Trophoblast cell (in vitro differentiated cells and primary cell): ENCODE measurements around the gene GALNT7.

Source experiments
- DNase-seq, 2 donors: peaks; one replicate each; pipeline ENCODE4 v3.0.0-alpha.2; 2016
- H2AFZ ChIP-seq: 2 replicates; pipeline ENCODE4 v1.6.1; 2013; ENCODE audit warnings: low read length, moderate library complexity, mild to moderate bottlenecking; ENCODE audit not compliant: insufficient read depth, poor library complexity
- H2AK5ac ChIP-seq: 2 replicates; pipeline ENCODE4 v1.6.1; 2013; ENCODE audit warnings: mild to moderate bottlenecking, low read length
- H2BK120ac ChIP-seq: 2 replicates; pipeline ENCODE4 v1.6.1; 2013; ENCODE audit warnings: low read length, mild to moderate bottlenecking, moderate library complexity; ENCODE audit not compliant: insufficient read depth, poor library complexity
- H2BK12ac ChIP-seq: 2 replicates; pipeline ENCODE4 v1.6.1; 2013; ENCODE audit warnings: mild to moderate bottlenecking, low read length, moderate library complexity
- H2BK5ac ChIP-seq: 2 replicates; pipeline ENCODE4 v1.6.1; 2013; ENCODE audit warnings: low read length, low read depth, moderate library complexity, mild to moderate bottlenecking; ENCODE audit not compliant: poor library complexity
- H3K14ac ChIP-seq: 2 replicates; pipeline ENCODE4 v1.6.1; 2013; ENCODE audit warnings: mild to moderate bottlenecking, low read length
- H3K18ac ChIP-seq: 2 replicates; pipeline ENCODE4 v1.6.1; 2013; ENCODE audit warnings: mild to moderate bottlenecking, low read length
- H3K23ac ChIP-seq: 2 replicates; pipeline ENCODE4 v1.6.1; 2013; ENCODE audit warnings: low read length
- H3K27ac ChIP-seq: 2 replicates; pipeline ENCODE4 v1.5.1; 2013; ENCODE audit warnings: low read depth, mild to moderate bottlenecking, inconsistent platforms, low read length, moderate library complexity
- H3K27me3 ChIP-seq: 2 replicates; pipeline ENCODE4 v1.6.1; 2013; ENCODE audit warnings: inconsistent platforms, mild to moderate bottlenecking, low read length, moderate library complexity; ENCODE audit not compliant: insufficient read depth
- H3K36me3 ChIP-seq, 2 experiments: 1 replicate in 1 of 2; 2 replicates in 1 of 2; pipeline ENCODE4 v1.6.1; 2013; ENCODE audit warnings: low read length in 2 of 2, mild to moderate bottlenecking in 2 of 2, moderate library complexity in 1 of 2; ENCODE audit not compliant: insufficient read depth in 2 of 2, control insufficient read depth in 1 of 2
- H3K4ac ChIP-seq: 2 replicates; pipeline ENCODE4 v1.6.1; 2013; ENCODE audit warnings: low read depth, mild to moderate bottlenecking, low read length, moderate library complexity
- H3K4me1 ChIP-seq, 2 experiments: 1 replicate in 1 of 2; 2 replicates in 1 of 2; pipeline ENCODE4 v1.6.1; 2013; ENCODE audit warnings: low read length in 2 of 2, mild to moderate bottlenecking in 2 of 2, moderate library complexity in 1 of 2; ENCODE audit not compliant: insufficient read depth in 2 of 2, control insufficient read depth in 1 of 2
- H3K4me2 ChIP-seq: 2 replicates; pipeline ENCODE4 v1.6.1; 2013; ENCODE audit warnings: inconsistent platforms, mild to moderate bottlenecking, low read length, moderate library complexity
- H3K4me3 ChIP-seq: 2 replicates; pipeline ENCODE4 v1.5.1; 2013; ENCODE audit warnings: mild to moderate bottlenecking, low read depth, low read length, inconsistent platforms
- H3K79me1 ChIP-seq: one replicate; pipeline ENCODE4 v1.6.1; 2013; ENCODE audit warnings: low read length
- H3K79me2 ChIP-seq: 2 replicates; pipeline ENCODE4 v1.6.1; 2013; ENCODE audit warnings: low read length, mild to moderate bottlenecking; ENCODE audit not compliant: control insufficient read depth, insufficient read depth, poor library complexity
- H3K9ac ChIP-seq: 2 replicates; pipeline ENCODE4 v1.6.1; 2013; ENCODE audit warnings: mild to moderate bottlenecking, low read length
- H3K9me3 ChIP-seq: 2 replicates; pipeline ENCODE4 v1.6.1; 2013; ENCODE audit warnings: low read depth, mild to moderate bottlenecking, control low read depth, inconsistent platforms, low read length; ENCODE audit not compliant: insufficient read depth
- H4K12ac ChIP-seq: 2 replicates; pipeline ENCODE4 v1.6.1; 2013; ENCODE audit warnings: low read depth, mild to moderate bottlenecking, low read length, moderate library complexity
- H4K8ac ChIP-seq: 2 replicates; pipeline ENCODE4 v1.6.1; 2013; ENCODE audit warnings: low read depth, mild to moderate bottlenecking, low read length, moderate library complexity
- H4K91ac ChIP-seq: one replicate; pipeline ENCODE4 v1.6.1; 2013; ENCODE audit warnings: low read depth, mild to moderate bottlenecking, low read length, moderate library complexity
- WGBS: extraction: QIAGEN DNeasy Blood & Tissue Kit; methylation state at CpG from one replicate; pipeline ENCODE4 v1.1.7; 2013; ENCODE audit warnings: missing lambda C conversion rate; ENCODE audit not compliant: insufficient read length, insufficient coverage; ENCODE audit errors: extremely low coverage; 5-methylcytosine and 5-hydroxymethylcytosine counted together

GALNT7 gene

GRCh38 chr4:173314715-173315114, 146.1 kb downstream of the GALNT7 start:
- peaks cover 2 to 3% of the 10 kb centered on the region in 2 experiments for H3K36me3 ChIP-seq
- WGBS: no CpG with 5 or more reads among the region's 3 CpGs
- no peak for DNase-seq
- no peaks in the 10 kb centered on the region for H3K27me3 ChIP-seq
- no peak overlapping the region for H4K8ac ChIP-seq
- H3K4me1 ChIP-seq: peaks cover 0 to 4% of the 10 kb centered on the region in 2 experiments
- no peak overlapping the region for H3K4me2 ChIP-seq
- H3K4ac ChIP-seq: no peak overlapping the region
- H3K79me2 ChIP-seq: no peaks in the 10 kb centered on the region
- H2AK5ac ChIP-seq: no peak overlapping the region
- no peak overlapping the region for H2BK12ac ChIP-seq
- no peak overlapping the region for H3K9ac ChIP-seq
- no peak overlapping the region for H3K14ac ChIP-seq
- no peak overlapping the region for H2AFZ ChIP-seq
- no peak overlapping the region for H3K27ac ChIP-seq
- H4K91ac ChIP-seq: no peak overlapping the region
- no peak overlapping the region for H4K12ac ChIP-seq
- H3K18ac ChIP-seq: no peak overlapping the region
- no peaks in the 10 kb centered on the region for H3K79me1 ChIP-seq
- no peak overlapping the region for H3K4me3 ChIP-seq
- no peak overlapping the region for H3K23ac ChIP-seq
- no peaks in the 10 kb centered on the region for H3K9me3 ChIP-seq
- H2BK120ac ChIP-seq: no peak overlapping the region
- H2BK5ac ChIP-seq: no peak overlapping the region

GRCh38 chr4:173316060-173316459, 147.4 kb downstream of the GALNT7 start:
- no peak overlapping the region for H3K4ac ChIP-seq
- H2BK5ac ChIP-seq: no peak overlapping the region
- H3K79me2 ChIP-seq: no peaks in the 10 kb centered on the region
- no peak overlapping the region for H3K18ac ChIP-seq
- no peak overlapping the region for H4K91ac ChIP-seq
- no peak overlapping the region for H2AK5ac ChIP-seq
- no peak overlapping the region for H3K4me2 ChIP-seq
- H3K9me3 ChIP-seq: no peaks in the 10 kb centered on the region
- H3K9ac ChIP-seq: no peak overlapping the region
- no peak overlapping the region for H3K4me3 ChIP-seq
- peaks cover 0 to 3% of the 10 kb centered on the region in 2 experiments for H3K4me1 ChIP-seq
- H3K79me1 ChIP-seq: no peaks in the 10 kb centered on the region
- no peak overlapping the region for H2AFZ ChIP-seq
- H2BK120ac ChIP-seq: no peak overlapping the region
- H3K23ac ChIP-seq: no peak overlapping the region
- no peak overlapping the region for H2BK12ac ChIP-seq
- H3K27me3 ChIP-seq: no peaks in the 10 kb centered on the region
- WGBS: 100% methylated on average over 1 of the region's 2 CpGs
- peaks cover 2 to 3% of the 10 kb centered on the region in 2 experiments for H3K36me3 ChIP-seq
- no peak overlapping the region for H4K12ac ChIP-seq
- no peak overlapping the region for H3K27ac ChIP-seq
- H3K14ac ChIP-seq: no peak overlapping the region
- DNase-seq: no peak
- no peak overlapping the region for H4K8ac ChIP-seq

- no peaks in the 10 kb centered on the region for H3K79me2 ChIP-seq
- no peak overlapping the region for H3K4ac ChIP-seq
- H3K27ac ChIP-seq: no peak overlapping the region
- no peak overlapping the region for H2BK12ac ChIP-seq
- no peak overlapping the region for H4K8ac ChIP-seq
- H4K12ac ChIP-seq: no peak overlapping the region
- H4K91ac ChIP-seq: no peak overlapping the region
- WGBS: no CpG with 5 or more reads among the region's 3 CpGs
- H3K9ac ChIP-seq: no peak overlapping the region
- no peak overlapping the region for H2AFZ ChIP-seq
- H3K79me1 ChIP-seq: no peaks in the 10 kb centered on the region
- no peak overlapping the region for H3K4me2 ChIP-seq
- H3K36me3 ChIP-seq: peaks cover 2 to 3% of the 10 kb centered on the region in 2 experiments
- H2AK5ac ChIP-seq: no peak overlapping the region
- H2BK120ac ChIP-seq: no peak overlapping the region
- H3K14ac ChIP-seq: no peak overlapping the region
- H3K9me3 ChIP-seq: no peaks in the 10 kb centered on the region
- H2BK5ac ChIP-seq: no peak overlapping the region
- no peaks in the 10 kb centered on the region for H3K27me3 ChIP-seq
- no peak overlapping the region for H3K4me3 ChIP-seq
- peak in 1 of 2 donors; percentile 15 for DNase-seq
- no peak overlapping the region for H3K18ac ChIP-seq
- H3K4me1 ChIP-seq: no peaks in the 10 kb centered on the region
- no peak overlapping the region for H3K23ac ChIP-seq
Observed at GRCh38 chr4:173317004-173317403, 148.4 kb downstream of the GALNT7 start.

GRCh38 chr4:173318240-173318639, 149.6 kb downstream of the GALNT7 start:
- no peak overlapping the region for H2BK120ac ChIP-seq
- H3K9ac ChIP-seq: no peak overlapping the region
- no peak overlapping the region for H3K23ac ChIP-seq
- H3K4me3 ChIP-seq: no peak overlapping the region
- no peak overlapping the region for H2AK5ac ChIP-seq
- H2AFZ ChIP-seq: no peak overlapping the region
- no peak overlapping the region for H4K8ac ChIP-seq
- no peaks in the 10 kb centered on the region for H3K79me1 ChIP-seq
- H3K14ac ChIP-seq: no peak overlapping the region
- no peaks in the 10 kb centered on the region for H3K79me2 ChIP-seq
- H3K4me2 ChIP-seq: no peak overlapping the region
- no peak overlapping the region for H2BK5ac ChIP-seq
- H3K18ac ChIP-seq: no peak overlapping the region
- DNase-seq: no peak
- no peaks in the 10 kb centered on the region for H3K27me3 ChIP-seq
- no peak overlapping the region for H4K12ac ChIP-seq
- no peak overlapping the region for H3K27ac ChIP-seq
- H3K4ac ChIP-seq: no peak overlapping the region
- H3K9me3 ChIP-seq: no peaks in the 10 kb centered on the region
- H4K91ac ChIP-seq: no peak overlapping the region
- no peak overlapping the region for H2BK12ac ChIP-seq
- H3K4me1 ChIP-seq: no peaks in the 10 kb centered on the region
- H3K36me3 ChIP-seq: peaks cover 2 to 3% of the 10 kb centered on the region in 2 experiments
